KMS-11 (cell line): ENCODE data around the gene TAS2R10.
"Not testable (repeated sequence)": the region's sequence is repeated elsewhere in the genome, so short reads cannot be mapped to it uniquely, and the experiment has no call there.

ENCODE experiments used
- H2AFZ ChIP-seq: fragments of 200-600 bp; sonication (generic); 2 replicates; pipeline ENCODE4 v1.6.1; 2016; ENCODE audit warnings: antibody characterized with exemption, mixed run types, low read depth
- H3K27ac ChIP-seq: fragments of 200-600 bp; sonication (generic); 2 replicates; pipeline ENCODE4 v1.6.1; 2016; ENCODE audit warnings: mild to moderate bottlenecking, mixed run types
- H3K27me3 ChIP-seq: fragments of 200-600 bp; sonication (generic); 2 replicates; pipeline ENCODE4 v1.6.1; 2017; ENCODE audit warnings: mild to moderate bottlenecking, low read depth, mixed run types, moderate library complexity; ENCODE audit not compliant: insufficient read depth
- H3K36me3 ChIP-seq: fragments of 200-600 bp; sonication (generic); 2 replicates; pipeline ENCODE4 v1.6.1; 2017; ENCODE audit warnings: mild to moderate bottlenecking, mixed run types; ENCODE audit not compliant: insufficient read depth
- H3K4me1 ChIP-seq: fragments of 200-600 bp; sonication (generic); 2 replicates; pipeline ENCODE4 v1.6.1; 2016; ENCODE audit warnings: mild to moderate bottlenecking, low read depth, mixed run types; ENCODE audit not compliant: poor library complexity, severe bottlenecking
- H3K4me2 ChIP-seq: fragments of 200-600 bp; sonication (generic); 2 replicates; pipeline ENCODE4 v1.7.0; 2016; ENCODE audit warnings: mild to moderate bottlenecking, mixed run types
- H3K4me3 ChIP-seq: fragments of 200-600 bp; sonication (generic); IDR thresholded peaks from 2 replicates; pipeline ENCODE4 v1.6.1; 2017; ENCODE audit warnings: low read depth, low read length, mixed read lengths; ENCODE audit not compliant: insufficient read depth
- H3K79me2 ChIP-seq: fragments of 200-600 bp; sonication (generic); 2 replicates; pipeline ENCODE4 v1.6.1; 2016; ENCODE audit warnings: low read depth, mixed run types; ENCODE audit not compliant: insufficient read depth
- H3K9ac ChIP-seq: fragments of 200-600 bp; sonication (generic); 2 replicates; pipeline ENCODE4 v1.6.1; 2016; ENCODE audit warnings: mild to moderate bottlenecking, mixed run types
- H4K20me1 ChIP-seq: fragments of 200-600 bp; sonication (generic); 2 replicates; pipeline ENCODE4 v1.6.1; 2016; ENCODE audit warnings: mild to moderate bottlenecking, mixed run types; ENCODE audit not compliant: insufficient read depth
- TF ChIP-seq, protein P1 (sequence below): fragments of 200-600 bp; sonication (generic); conservative IDR thresholded peaks from 2 replicates; pipeline ENCODE4 v1.6.1; 2017; ENCODE audit warnings: low read depth, mild to moderate bottlenecking, antibody characterized with exemption, low read length, moderate library complexity, mixed read lengths

Gene TAS2R10

DNA sequence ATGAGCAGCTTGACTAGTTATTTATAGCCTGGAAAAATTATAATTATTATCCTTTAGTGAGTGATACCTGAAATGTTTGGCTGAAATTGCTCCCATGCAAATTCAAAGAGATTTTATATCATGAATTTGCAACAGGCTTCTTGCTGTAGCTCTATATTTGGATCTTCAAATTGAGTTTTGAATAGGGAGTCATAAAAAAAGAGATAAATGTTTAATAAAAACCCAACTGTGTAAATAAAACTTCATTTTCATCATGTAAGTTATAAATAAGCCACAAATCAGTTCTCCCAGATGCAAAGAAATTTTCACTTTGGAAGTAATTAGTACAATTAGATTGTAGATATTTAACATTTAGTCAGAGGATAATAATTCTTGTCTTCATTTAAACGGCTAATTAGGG lies 19.0 kb downstream of the TAS2R10 start, which contains the start of gene TAS2R8:
TSS of gene TAS2R8 (minus strand) at position 101 of the 400 bp plus-strand sequence. CDS start 306 bp downstream, outside the sequence.
- H3K27ac ChIP-seq: no peak within 1 kb of the TSS
- no peaks in the 10 kb centered on the region for H4K20me1 ChIP-seq
- H3K36me3 ChIP-seq: no peaks in the 10 kb centered on the region
- no peaks in the 10 kb centered on the region for H3K4me1 ChIP-seq
- no peak within 1 kb of the TSS for H3K4me3 ChIP-seq
- no peaks in the 10 kb centered on the region for H3K79me2 ChIP-seq
- no peak within 1 kb of the TSS for H2AFZ ChIP-seq
- no peaks in the 10 kb centered on the region for H3K27me3 ChIP-seq
- no peak within 1 kb of the TSS for H3K9ac ChIP-seq
- TF ChIP-seq, protein P1, sequence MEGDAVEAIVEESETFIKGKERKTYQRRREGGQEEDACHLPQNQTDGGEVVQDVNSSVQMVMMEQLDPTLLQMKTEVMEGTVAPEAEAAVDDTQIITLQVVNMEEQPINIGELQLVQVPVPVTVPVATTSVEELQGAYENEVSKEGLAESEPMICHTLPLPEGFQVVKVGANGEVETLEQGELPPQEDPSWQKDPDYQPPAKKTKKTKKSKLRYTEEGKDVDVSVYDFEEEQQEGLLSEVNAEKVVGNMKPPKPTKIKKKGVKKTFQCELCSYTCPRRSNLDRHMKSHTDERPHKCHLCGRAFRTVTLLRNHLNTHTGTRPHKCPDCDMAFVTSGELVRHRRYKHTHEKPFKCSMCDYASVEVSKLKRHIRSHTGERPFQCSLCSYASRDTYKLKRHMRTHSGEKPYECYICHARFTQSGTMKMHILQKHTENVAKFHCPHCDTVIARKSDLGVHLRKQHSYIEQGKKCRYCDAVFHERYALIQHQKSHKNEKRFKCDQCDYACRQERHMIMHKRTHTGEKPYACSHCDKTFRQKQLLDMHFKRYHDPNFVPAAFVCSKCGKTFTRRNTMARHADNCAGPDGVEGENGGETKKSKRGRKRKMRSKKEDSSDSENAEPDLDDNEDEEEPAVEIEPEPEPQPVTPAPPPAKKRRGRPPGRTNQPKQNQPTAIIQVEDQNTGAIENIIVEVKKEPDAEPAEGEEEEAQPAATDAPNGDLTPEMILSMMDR: no peak
- no peak within 1 kb of the TSS for H3K4me2 ChIP-seq

DNA sequence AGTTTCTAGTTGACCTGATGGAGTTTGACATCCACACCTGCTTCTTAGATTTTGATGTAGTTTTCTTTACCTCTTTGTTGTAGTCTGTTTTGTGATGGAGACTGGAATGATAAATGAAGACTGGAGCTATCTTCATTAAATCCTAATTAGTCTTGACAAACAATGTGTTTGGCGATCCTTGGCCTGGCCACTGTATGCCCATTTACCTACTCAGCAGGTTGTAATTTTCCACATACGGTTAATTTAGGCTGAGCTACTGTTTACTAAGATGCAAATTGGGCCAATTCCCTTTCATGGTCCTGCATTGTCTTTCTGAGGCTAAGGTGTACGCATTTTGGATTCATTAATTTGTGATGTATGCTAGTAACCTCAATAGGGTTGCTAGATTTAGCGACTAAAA lies 23.6 kb downstream of the TAS2R10 start, which contains the start of gene TAS2R7:
TSS of gene TAS2R7 (minus strand) at position 41 of the 400 bp plus-strand sequence. CDS start 57 bp downstream, outside the sequence.
- Histone ChIP-seq H3K9ac (no peak within 1 kb of the TSS), H3K27me3 (no peaks in the 10 kb centered on the region), H3K4me3 (no peak within 1 kb of the TSS), H3K27ac (no peak within 1 kb of the TSS), H3K4me2 (no peak within 1 kb of the TSS), H3K79me2 (no peaks in the 10 kb centered on the region), H2AFZ (no peak within 1 kb of the TSS), H4K20me1 (no peaks in the 10 kb centered on the region), H3K36me3 (no peaks in the 10 kb centered on the region), H3K4me1 (no peaks in the 10 kb centered on the region)
- TF ChIP-seq, protein P1: no peak

DNA sequence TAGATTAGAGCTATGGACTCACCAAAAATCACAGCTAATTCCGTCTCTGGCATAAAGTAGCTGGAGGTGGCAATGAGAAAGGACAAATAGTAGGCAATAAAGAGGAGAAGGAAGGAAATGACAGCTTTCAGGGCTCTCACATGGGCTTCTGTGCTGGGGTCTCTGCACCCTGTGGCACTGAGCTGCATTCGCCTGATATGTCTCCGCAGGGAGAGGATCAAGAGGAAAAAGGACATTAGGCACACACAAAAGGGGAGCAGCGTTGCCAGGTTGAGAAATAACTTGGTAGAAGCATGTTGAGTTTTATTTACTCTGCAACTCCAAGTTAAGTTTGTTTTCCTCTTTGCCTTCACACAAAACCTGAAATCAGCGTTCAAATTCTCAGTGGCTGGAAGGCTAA lies 24.4 kb downstream of the TAS2R10 start:
- Histone ChIP-seq H3K27ac (no peak overlapping the region), H2AFZ (no peak overlapping the region), H3K4me3 (no peak overlapping the region), H3K4me2 (no peak overlapping the region), H3K9ac (no peak overlapping the region), H3K36me3 (no peaks in the 10 kb centered on the region), H4K20me1 (no peaks in the 10 kb centered on the region), H3K27me3 (no peaks in the 10 kb centered on the region), H3K79me2 (no peaks in the 10 kb centered on the region), H3K4me1 (no peaks in the 10 kb centered on the region)
- TF ChIP-seq, protein P1: no peak

DNA sequence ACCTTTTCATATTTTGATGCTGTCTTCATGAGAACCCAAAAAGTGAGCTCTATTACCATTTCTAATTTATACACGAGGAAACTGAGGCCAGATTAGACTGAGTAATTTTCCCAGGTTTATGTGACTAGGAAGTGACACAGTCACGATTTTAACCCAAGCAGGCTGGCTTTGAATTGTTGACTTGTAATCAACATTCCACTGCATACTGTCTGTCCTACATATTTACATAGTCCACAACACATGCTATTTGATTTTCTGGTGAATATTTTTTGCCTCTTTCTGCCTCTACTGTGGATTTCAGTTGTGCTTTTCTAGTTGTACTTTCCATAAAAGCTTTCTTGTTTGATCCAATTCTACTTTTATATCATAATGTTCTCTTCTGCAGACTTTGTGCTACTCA lies 31.9 kb downstream of the TAS2R10 start:
- Histone ChIP-seq H3K4me1 (no peaks in the 10 kb centered on the region), H4K20me1 (no peaks in the 10 kb centered on the region), H3K27ac (no peak overlapping the region), H3K36me3 (no peaks in the 10 kb centered on the region), H3K27me3 (no peaks in the 10 kb centered on the region), H3K4me3 (no peak overlapping the region), H2AFZ (no peak overlapping the region), H3K4me2 (no peak overlapping the region), H3K79me2 (no peaks in the 10 kb centered on the region), H3K9ac (no peak overlapping the region)
- TF ChIP-seq, protein P1: no peak

DNA sequence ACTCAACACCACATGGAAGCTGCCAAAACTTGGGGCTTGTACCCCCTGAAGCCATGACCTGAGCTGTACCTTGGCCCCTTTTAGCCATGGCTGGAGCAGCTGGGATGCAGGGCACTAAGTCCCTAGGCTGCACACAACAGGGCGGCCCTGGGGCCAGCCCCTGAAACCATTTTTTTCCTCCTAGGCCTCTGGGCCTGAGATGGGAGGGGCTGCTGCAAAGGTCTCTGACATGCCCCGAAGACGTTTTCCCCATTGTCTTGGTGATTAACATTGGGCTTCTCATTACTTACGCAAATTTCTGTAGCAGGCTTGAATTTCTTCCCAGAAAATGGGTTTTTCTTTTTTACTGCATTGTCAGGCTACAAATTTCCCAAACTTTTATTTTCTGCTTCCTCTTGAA lies 34.4 kb downstream of the TAS2R10 start:
- not testable (repeated sequence) for H4K20me1 ChIP-seq, H2AFZ ChIP-seq, H3K4me2 ChIP-seq, H3K27me3 ChIP-seq, H3K79me2 ChIP-seq, H3K36me3 ChIP-seq, H3K27ac ChIP-seq, H3K4me3 ChIP-seq, H3K9ac ChIP-seq, H3K4me1 ChIP-seq
